ENCODE measurements around the gene RBBP8.

- no peak for TF ChIP-seq USF2 (IDR thresholded peaks at IDR 0.05; ENCODE audit: borderline replicate concordance, low read depth, low read length)
- TF ChIP-seq, protein P1, sequence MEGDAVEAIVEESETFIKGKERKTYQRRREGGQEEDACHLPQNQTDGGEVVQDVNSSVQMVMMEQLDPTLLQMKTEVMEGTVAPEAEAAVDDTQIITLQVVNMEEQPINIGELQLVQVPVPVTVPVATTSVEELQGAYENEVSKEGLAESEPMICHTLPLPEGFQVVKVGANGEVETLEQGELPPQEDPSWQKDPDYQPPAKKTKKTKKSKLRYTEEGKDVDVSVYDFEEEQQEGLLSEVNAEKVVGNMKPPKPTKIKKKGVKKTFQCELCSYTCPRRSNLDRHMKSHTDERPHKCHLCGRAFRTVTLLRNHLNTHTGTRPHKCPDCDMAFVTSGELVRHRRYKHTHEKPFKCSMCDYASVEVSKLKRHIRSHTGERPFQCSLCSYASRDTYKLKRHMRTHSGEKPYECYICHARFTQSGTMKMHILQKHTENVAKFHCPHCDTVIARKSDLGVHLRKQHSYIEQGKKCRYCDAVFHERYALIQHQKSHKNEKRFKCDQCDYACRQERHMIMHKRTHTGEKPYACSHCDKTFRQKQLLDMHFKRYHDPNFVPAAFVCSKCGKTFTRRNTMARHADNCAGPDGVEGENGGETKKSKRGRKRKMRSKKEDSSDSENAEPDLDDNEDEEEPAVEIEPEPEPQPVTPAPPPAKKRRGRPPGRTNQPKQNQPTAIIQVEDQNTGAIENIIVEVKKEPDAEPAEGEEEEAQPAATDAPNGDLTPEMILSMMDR (IDR thresholded peaks at IDR 0.05 in 2 of 3, conservative IDR thresholded peaks at IDR 0.05 in 1 of 3; ENCODE audit: control insufficient read depth in 2 of 3, extremely low read depth in 1 of 3, insufficient read depth in 1 of 3, low read depth in 3 of 3, low read length in 3 of 3): no peak
- TF ChIP-seq EGR1 (IDR thresholded peaks at IDR 0.05; ENCODE audit: borderline replicate concordance in 1 of 2, low read depth in 2 of 2, low read length in 2 of 2): no peak
- TF ChIP-seq POLR2A (IDR thresholded peaks at IDR 0.05; ENCODE audit: low read depth, low read length): no peak
- no peak for TF ChIP-seq HCFC1 (IDR thresholded peaks at IDR 0.05; ENCODE audit: low read length)
- TF ChIP-seq EZH2 (IDR thresholded peaks at IDR 0.05; ENCODE audit: borderline replicate concordance, control insufficient read depth, low read depth, low read length): no peak
- no peak for TF ChIP-seq EED (IDR thresholded peaks at IDR 0.05; ENCODE audit: low read depth)
- no peak for TF ChIP-seq TARDBP (IDR thresholded peaks at IDR 0.05; ENCODE audit: borderline replicate concordance)
- no peak for TF ChIP-seq CBX3 (IDR thresholded peaks at IDR 0.05; ENCODE audit: borderline replicate concordance, low read depth)
- TF ChIP-seq SP1 (IDR thresholded peaks at IDR 0.05; ENCODE audit: low read depth, low read length): no peak
- TF ChIP-seq CHD2 (IDR thresholded peaks at IDR 0.05; ENCODE audit: borderline replicate concordance, low read depth, low read length): no peak
- no peak for TF ChIP-seq FOXK2 (IDR thresholded peaks at IDR 0.05)
These were observed 48.4 kb downstream of the RBBP8 start for GRCh38 chr18:22981274-22982133.
